PC-3 (cell line): ENCODE measurements around the gene NR1H2. TPM values are rescaled to one million over a fixed set of nuclear protein-coding genes. Genes with fewer than 3 reads are reported as not detected.
"Not testable (repeated sequence)": the region's sequence is repeated elsewhere in the genome, so short reads cannot be mapped to it uniquely, and the experiment has no call there.

Experiments used
- ATAC-seq: fragments of 200-7000 bp; cut with Tn5 transposase; 2 replicates; pipeline ENCODE4 v1.9.1; 2020; ENCODE audit warnings: mild to moderate bottlenecking, moderate library complexity
- BruUV-seq: library from RNA; stranded (reverse); fragments of 400-500 nt; replicated peaks from 2 replicates; lab custom pipeline; 2021; lab: Mats Ljungman, UMichigan
- CTCF ChIA-PET: fragments of 300-600 bp; sonication (Branson Sonifier 250); formaldehyde crosslinking; loops from one replicate; lab custom pipeline; 2022; ENCODE audit warnings: antibody characterized with exemption; lab: Charles Lee
- POLR2A ChIA-PET: fragments of 300-600 bp; sonication (Branson Sonifier 250); formaldehyde crosslinking; loops from one replicate; lab custom pipeline; 2022; ENCODE audit warnings: antibody characterized with exemption; ENCODE audit not compliant: unreplicated experiment; lab: Charles Lee
- DNase-seq: peaks from one replicate; pipeline ENCODE4 v3.0.0-alpha.2; 2015
- H2AFZ ChIP-seq: fragments of 300-600 bp; sonication (generic); 2 replicates; pipeline ENCODE4 v1.6.0; 2016; ENCODE audit warnings: antibody characterized with exemption, low read length
- H3F3A ChIP-seq: fragments of 300-600 bp; sonication (generic); one replicate; pipeline ENCODE4 v1.6.0; 2017; ENCODE audit warnings: antibody characterized with exemption, low read length, control low read depth, mild to moderate bottlenecking; ENCODE audit not compliant: unreplicated experiment
- H3K27ac ChIP-seq: fragments of 300-600 bp; sonication (generic); 2 replicates; pipeline ENCODE4 v1.5.1; 2016; ENCODE audit warnings: mild to moderate bottlenecking, low read length
- H3K27me3 ChIP-seq: fragments of 300-600 bp; sonication (generic); 2 replicates; pipeline ENCODE4 v1.6.1; 2016; ENCODE audit warnings: low read length, mixed read lengths
- H3K36me3 ChIP-seq: fragments of 300-600 bp; sonication (generic); 2 replicates; pipeline ENCODE4 v1.6.1; 2016; ENCODE audit warnings: low read depth, mixed run types, low read length, mixed read lengths
- H3K4me1 ChIP-seq: fragments of 300-600 bp; sonication (generic); 2 replicates; pipeline ENCODE4 v1.5.1; 2016; ENCODE audit warnings: low read length; ENCODE audit not compliant: insufficient read depth
- H3K4me2 ChIP-seq: fragments of 300-600 bp; sonication (generic); 2 replicates; pipeline ENCODE4 v1.6.0; 2016; ENCODE audit warnings: low read length
- H3K4me3 ChIP-seq: fragments of 300-600 bp; sonication (generic); 2 replicates; pipeline ENCODE4 v1.5.1; 2016; ENCODE audit warnings: mild to moderate bottlenecking, low read length, mixed read lengths
- H3K79me2 ChIP-seq: fragments of 300-600 bp; sonication (generic); 2 replicates; pipeline ENCODE4 v1.6.1; 2017; ENCODE audit warnings: low read length, mixed read lengths
- H3K9ac ChIP-seq: fragments of 300-600 bp; sonication (generic); 2 replicates; pipeline ENCODE4 v1.6.0; 2016; ENCODE audit warnings: mild to moderate bottlenecking, low read length
- H3K9me2 ChIP-seq: fragments of 300-600 bp; sonication (generic); replicated peaks from 2 replicates; pipeline ENCODE4 v1.6.1; 2016; ENCODE audit warnings: mixed run types, low read length, mixed read lengths
- H3K9me3 ChIP-seq: fragments of 300-600 bp; sonication (generic); 2 replicates; pipeline ENCODE4 v1.6.1; 2016; ENCODE audit warnings: low read length, mixed read lengths
- H4K20me1 ChIP-seq: fragments of 300-600 bp; sonication (generic); 2 replicates; pipeline ENCODE4 v1.6.1; 2016; ENCODE audit warnings: low read length, mixed read lengths
- EZH2 ChIP-seq: fragments of 300-600 bp; sonication (generic); IDR thresholded peaks from one replicate; pipeline ENCODE4 v1.6.1; 2017; ENCODE audit warnings: antibody characterized with exemption, mild to moderate bottlenecking, low read length; ENCODE audit not compliant: unreplicated experiment
- EZH2phosphoT487 ChIP-seq: fragments of 300-600 bp; sonication (generic); IDR thresholded peaks from 2 replicates; pipeline ENCODE4 v1.6.1; 2018; ENCODE audit warnings: mild to moderate bottlenecking, antibody characterized with exemption, low read length, borderline replicate concordance
- intact Hi-C: fragments of 100-400 bp; cut with micrococcal nuclease; formaldehyde crosslinking; loops from 2 replicates; pipeline ENCODE4 v1.9.0; 2023
- total RNA-seq: library from RNA; depleted of rRNA; stranded (reverse); fragments of >200 nt; gene quantifications from 2 replicates; pipeline ENCODE4 v1.2.3, GENCODE V29; 2014
- TF ChIP-seq, protein P1 (sequence below): fragments of 300-600 bp; sonication (generic); conservative IDR thresholded peaks from 2 replicates; pipeline ENCODE4 v1.5.1; 2017; ENCODE audit warnings: antibody characterized with exemption, low read depth, mild to moderate bottlenecking, low read length

NR1H2 gene
- total RNA-seq, 1 experiment from 2014 or later: 130 TPM

DNA sequence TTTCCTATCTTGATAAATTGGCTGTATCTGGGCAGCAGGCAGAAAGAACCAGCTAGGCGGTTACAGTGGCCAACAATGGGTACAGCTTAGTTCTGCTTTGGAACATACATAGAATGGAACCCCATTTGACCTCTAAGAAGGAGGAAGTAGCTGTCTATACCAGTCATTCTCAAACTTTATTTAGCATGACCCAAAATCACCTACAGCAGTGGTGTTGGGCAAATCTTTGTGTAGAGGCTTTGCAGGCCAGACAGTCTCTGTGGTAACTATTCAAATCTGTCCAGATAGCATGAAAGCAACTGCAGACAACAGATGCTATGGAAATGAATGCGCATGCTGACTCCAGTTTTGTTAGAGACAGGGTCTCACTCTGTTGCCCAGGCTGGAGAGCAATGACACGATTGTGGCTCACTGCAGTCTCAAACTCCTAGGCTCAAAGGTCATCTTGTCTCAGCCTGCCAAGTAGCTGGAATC is 35.1 kb upstream of the NR1H2 start:
- DNase-seq: no peak
- no peak overlapping the region for H3K9ac ChIP-seq
- no peaks in the 10 kb centered on the region for H3K79me2 ChIP-seq
- intact Hi-C loops: no loop called here
- TF ChIP-seq, protein P1, sequence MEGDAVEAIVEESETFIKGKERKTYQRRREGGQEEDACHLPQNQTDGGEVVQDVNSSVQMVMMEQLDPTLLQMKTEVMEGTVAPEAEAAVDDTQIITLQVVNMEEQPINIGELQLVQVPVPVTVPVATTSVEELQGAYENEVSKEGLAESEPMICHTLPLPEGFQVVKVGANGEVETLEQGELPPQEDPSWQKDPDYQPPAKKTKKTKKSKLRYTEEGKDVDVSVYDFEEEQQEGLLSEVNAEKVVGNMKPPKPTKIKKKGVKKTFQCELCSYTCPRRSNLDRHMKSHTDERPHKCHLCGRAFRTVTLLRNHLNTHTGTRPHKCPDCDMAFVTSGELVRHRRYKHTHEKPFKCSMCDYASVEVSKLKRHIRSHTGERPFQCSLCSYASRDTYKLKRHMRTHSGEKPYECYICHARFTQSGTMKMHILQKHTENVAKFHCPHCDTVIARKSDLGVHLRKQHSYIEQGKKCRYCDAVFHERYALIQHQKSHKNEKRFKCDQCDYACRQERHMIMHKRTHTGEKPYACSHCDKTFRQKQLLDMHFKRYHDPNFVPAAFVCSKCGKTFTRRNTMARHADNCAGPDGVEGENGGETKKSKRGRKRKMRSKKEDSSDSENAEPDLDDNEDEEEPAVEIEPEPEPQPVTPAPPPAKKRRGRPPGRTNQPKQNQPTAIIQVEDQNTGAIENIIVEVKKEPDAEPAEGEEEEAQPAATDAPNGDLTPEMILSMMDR: no peak
- TF ChIP-seq EZH2phosphoT487: no peak
- CTCF ChIA-PET: no interaction called here
- no TSS peak for BruUV-seq
- H3K4me1 ChIP-seq: no peaks in the 10 kb centered on the region
- H3K4me2 ChIP-seq: no peak overlapping the region
- no peak for ATAC-seq
- H4K20me1 ChIP-seq: no peaks in the 10 kb centered on the region
- no peaks in the 10 kb centered on the region for H3K27me3 ChIP-seq
- H3F3A ChIP-seq: no peaks in the 10 kb centered on the region
- no peaks in the 10 kb centered on the region for H3K9me2 ChIP-seq
- H3K36me3 ChIP-seq: no peaks in the 10 kb centered on the region
- POLR2A ChIA-PET: no interaction called here
- no peak overlapping the region for H3K4me3 ChIP-seq
- peaks cover 11% of the 10 kb centered on the region for H3K9me3 ChIP-seq
- no peak overlapping the region for H3K27ac ChIP-seq
- no peak overlapping the region for H2AFZ ChIP-seq

DNA sequence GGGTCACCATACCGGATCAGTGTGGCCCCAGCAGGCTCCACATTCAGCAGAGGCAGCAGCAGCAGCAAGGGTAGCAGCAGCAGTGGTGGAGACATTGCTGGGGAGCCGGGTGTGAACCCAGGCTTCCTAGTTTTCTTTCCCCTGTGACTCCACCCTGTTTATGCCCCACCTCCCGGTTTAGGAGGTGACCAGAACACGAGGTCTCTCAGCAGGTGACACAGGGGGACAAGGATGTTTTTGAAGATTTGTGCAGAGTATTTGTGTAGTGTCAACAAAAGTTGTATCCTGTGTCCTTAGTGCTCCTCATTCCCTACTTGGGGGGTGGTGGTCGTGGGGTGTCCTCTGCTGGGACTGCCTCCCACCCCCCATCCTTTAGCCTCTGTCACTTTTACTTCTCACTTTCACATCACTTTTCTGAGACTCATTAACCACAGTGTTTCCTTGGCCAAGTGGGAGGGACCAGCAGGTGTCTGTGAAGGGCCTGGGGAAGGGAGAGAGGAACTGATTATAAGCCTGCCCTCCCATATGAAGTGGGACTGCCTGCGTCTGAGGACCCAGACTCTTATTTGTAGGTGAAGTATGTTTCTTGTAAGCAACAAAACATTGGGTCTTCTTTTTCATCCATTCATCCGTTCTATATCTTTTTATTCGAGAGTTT is 31.5 kb upstream of the NR1H2 start:
- no peak overlapping the region for H3K4me2 ChIP-seq
- H3K27ac ChIP-seq: no peak overlapping the region
- no peaks in the 10 kb centered on the region for H3K9me2 ChIP-seq
- BruUV-seq: no TSS peak
- no peak overlapping the region for H3K9ac ChIP-seq
- peaks cover 11% of the 10 kb centered on the region for H3K9me3 ChIP-seq
- H2AFZ ChIP-seq: no peak overlapping the region
- H3K4me1 ChIP-seq: no peaks in the 10 kb centered on the region
- no peaks in the 10 kb centered on the region for H3F3A ChIP-seq
- ChIA-PET CTCF (no interaction called here), POLR2A (no interaction called here)
- no peaks in the 10 kb centered on the region for H4K20me1 ChIP-seq
- H3K27me3 ChIP-seq: no peaks in the 10 kb centered on the region
- no peaks in the 10 kb centered on the region for H3K79me2 ChIP-seq
- DNase-seq (no peak), ATAC-seq (no peak)
- no peaks in the 10 kb centered on the region for H3K36me3 ChIP-seq
- intact Hi-C loops: no loop called here
- no peak overlapping the region for H3K4me3 ChIP-seq
- TF ChIP-seq, protein P1: no peak
- TF ChIP-seq EZH2phosphoT487: no peak
- TF ChIP-seq EZH2: no peak

- H3F3A ChIP-seq, H3K27ac ChIP-seq, POLR2A ChIA-PET, intact Hi-C loops, H3K4me2 ChIP-seq, H3K79me2 ChIP-seq, H3K4me3 ChIP-seq, H3K9me2 ChIP-seq, H3K36me3 ChIP-seq, ATAC-seq, H3K9ac ChIP-seq, H4K20me1 ChIP-seq, H3K27me3 ChIP-seq, DNase-seq, H3K4me1 ChIP-seq, BruUV-seq, H2AFZ ChIP-seq: not testable (repeated sequence)
- CTCF ChIA-PET: interaction anchor here (0.8 kb wide), 1 partner anchor 10 kb away, joined by 3 read pairs; no protein-coding TSS in a partner anchor
- H3K9me3 ChIP-seq: peaks cover 11% of the 10 kb centered on the region
These were observed 29.1 kb upstream of the NR1H2 start for GRCh38 chr19:50347089-50347581.
